ENCODE results near the gene CHRNA3.
"Not testable (repeated sequence)": the region's sequence is repeated elsewhere in the genome, so short reads cannot be mapped to it uniquely, and the experiment has no call there.

CHRNA3 gene

DNA sequence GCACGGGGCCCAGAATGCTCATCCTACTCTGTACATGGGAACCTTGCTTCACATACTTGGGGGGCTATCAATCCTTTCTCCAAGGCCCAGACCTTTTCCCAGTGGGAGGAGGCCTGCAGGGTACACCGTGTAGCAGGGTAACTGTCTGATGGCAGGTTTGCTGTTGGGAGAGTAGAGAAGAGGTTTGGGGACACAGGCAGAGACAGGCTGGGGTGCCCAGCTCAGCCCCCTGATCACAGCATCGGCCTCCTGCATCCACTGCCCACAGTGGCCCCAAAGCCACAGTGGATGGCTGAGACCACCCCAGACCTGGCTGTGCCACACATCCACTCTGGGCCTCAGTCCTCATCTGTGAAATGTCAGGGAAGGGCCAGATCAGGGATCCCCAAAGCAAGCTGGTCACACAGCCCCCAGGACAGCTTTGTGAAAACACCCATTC lies 5.6 kb downstream of the CHRNA3 start (continued):
- no peak for TF ChIP-seq ZNF513 (tag by site-specific recombination; IDR thresholded peaks at IDR 0.05)
- no peak for TF ChIP-seq ZBTB8A (tag by site-specific recombination; IDR thresholded peaks at IDR 0.05)
- no peak for TF ChIP-seq ZNF776 (tag by site-specific recombination; IDR thresholded peaks at IDR 0.05; ENCODE audit: borderline replicate concordance)
- TF ChIP-seq ZNF184 (tag by site-specific recombination; IDR thresholded peaks at IDR 0.05): no peak
- TF ChIP-seq, protein P1, sequence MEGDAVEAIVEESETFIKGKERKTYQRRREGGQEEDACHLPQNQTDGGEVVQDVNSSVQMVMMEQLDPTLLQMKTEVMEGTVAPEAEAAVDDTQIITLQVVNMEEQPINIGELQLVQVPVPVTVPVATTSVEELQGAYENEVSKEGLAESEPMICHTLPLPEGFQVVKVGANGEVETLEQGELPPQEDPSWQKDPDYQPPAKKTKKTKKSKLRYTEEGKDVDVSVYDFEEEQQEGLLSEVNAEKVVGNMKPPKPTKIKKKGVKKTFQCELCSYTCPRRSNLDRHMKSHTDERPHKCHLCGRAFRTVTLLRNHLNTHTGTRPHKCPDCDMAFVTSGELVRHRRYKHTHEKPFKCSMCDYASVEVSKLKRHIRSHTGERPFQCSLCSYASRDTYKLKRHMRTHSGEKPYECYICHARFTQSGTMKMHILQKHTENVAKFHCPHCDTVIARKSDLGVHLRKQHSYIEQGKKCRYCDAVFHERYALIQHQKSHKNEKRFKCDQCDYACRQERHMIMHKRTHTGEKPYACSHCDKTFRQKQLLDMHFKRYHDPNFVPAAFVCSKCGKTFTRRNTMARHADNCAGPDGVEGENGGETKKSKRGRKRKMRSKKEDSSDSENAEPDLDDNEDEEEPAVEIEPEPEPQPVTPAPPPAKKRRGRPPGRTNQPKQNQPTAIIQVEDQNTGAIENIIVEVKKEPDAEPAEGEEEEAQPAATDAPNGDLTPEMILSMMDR (tag by site-specific recombination; IDR thresholded peaks at IDR 0.05): no peak
- no peak for TF ChIP-seq ZNF514 (tag by site-specific recombination; IDR thresholded peaks at IDR 0.05)
- no peak for TF ChIP-seq SP3 (tag by site-specific recombination; IDR thresholded peaks at IDR 0.05)
- TF ChIP-seq KLF17 (tag by site-specific recombination; IDR thresholded peaks at IDR 0.05): no peak
- TF ChIP-seq ZNF121 (tag by site-specific recombination; IDR thresholded peaks at IDR 0.05): no peak
- no peak for TF ChIP-seq ZNF473 (tag by site-specific recombination; IDR thresholded peaks at IDR 0.05)

DNA sequence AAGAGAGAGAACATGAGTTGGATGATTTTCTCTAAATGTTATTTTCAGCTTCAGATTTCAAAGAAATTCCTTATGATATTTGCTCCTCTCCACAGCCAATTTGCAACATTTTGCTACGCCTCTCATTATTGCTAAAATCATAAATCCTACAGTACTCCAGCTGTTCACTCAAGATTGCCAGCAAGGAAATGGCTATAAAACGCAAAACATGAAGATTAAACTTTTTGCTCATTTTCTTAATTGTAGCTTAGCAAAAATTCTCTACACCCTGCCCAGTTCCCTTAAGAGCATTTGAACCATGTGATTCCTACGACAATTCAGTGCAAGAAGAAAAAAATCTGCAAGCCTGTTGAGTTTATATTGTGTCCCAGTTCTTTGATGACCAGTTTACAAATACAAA lies 6.8 kb downstream of the CHRNA3 start:
- H3K27ac ChIP-seq (ENCODE audit: extremely low read depth, low read depth, low read length): no peak overlapping the region
- H3K4me1 ChIP-seq (ENCODE audit: control insufficient read depth, insufficient read depth, low read length): no peaks in the 10 kb centered on the region
- no peaks in the 10 kb centered on the region for H3K36me3 ChIP-seq (ENCODE audit: control insufficient read depth in 2 of 2, insufficient read depth in 1 of 2, low read length in 2 of 2)
- no peak overlapping the region for H3K4me3 ChIP-seq (ENCODE audit: low read depth, low read length)
- H3K9me3 ChIP-seq (ENCODE audit: control insufficient read depth, insufficient read depth, low read depth, low read length): no peaks in the 10 kb centered on the region
- no peak for TF ChIP-seq ZFP37 (tag by site-specific recombination; IDR thresholded peaks at IDR 0.05)
- CTCF ChIA-PET: interaction anchor here (0.7 to 7.5 kb wide), 3 partner anchors 59 to 94 kb away, joined by 3 to 91 read pairs (median 3); no protein-coding TSS in a partner anchor
- POLR2A ChIA-PET: no interaction called here

GRCh38 chr15:78609551-78609950 lies 11.2 kb downstream of the CHRNA3 start:
- POLR2A ChIA-PET; H3K4me3 ChIP-seq (ENCODE audit: low read depth, low read length); H3K4me1 ChIP-seq (ENCODE audit: control insufficient read depth, insufficient read depth, low read length); H3K36me3 ChIP-seq (ENCODE audit: control insufficient read depth in 2 of 2, insufficient read depth in 1 of 2, low read length in 2 of 2); CTCF ChIA-PET; H3K9me3 ChIP-seq (ENCODE audit: control insufficient read depth, insufficient read depth, low read depth, low read length); H3K27ac ChIP-seq (ENCODE audit: extremely low read depth, low read depth, low read length): not testable (repeated sequence)

DNA sequence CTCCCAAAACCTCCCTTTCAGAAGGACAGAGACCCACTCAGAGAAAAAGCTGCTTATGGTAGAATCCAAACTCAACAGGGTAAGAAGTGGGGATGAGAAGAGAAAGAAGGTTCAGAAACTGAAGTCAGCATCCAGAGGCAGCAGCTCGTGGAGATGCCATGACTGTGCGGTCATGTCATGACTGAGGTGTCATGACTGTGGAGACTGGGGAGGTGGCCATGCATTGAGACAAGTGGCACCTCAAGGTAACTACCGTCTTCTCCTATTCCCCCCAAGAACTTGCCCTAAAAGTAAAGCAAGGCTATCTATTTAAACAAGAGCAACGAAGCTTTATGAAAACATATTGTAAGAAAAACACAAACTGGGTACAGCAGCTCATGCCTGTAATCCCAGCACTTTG lies 15.1 kb downstream of the CHRNA3 start:
- Histone ChIP-seq H3K9me3 (ENCODE audit: control insufficient read depth, insufficient read depth, low read depth, low read length) (no peaks in the 10 kb centered on the region), H3K27ac (ENCODE audit: extremely low read depth, low read depth, low read length) (no peak overlapping the region), H3K4me3 (ENCODE audit: low read depth, low read length) (no peak overlapping the region), H3K36me3 (ENCODE audit: control insufficient read depth in 2 of 2, insufficient read depth in 1 of 2, low read length in 2 of 2) (peaks cover 0 to 15% of the 10 kb centered on the region in 2 experiments; a peak in 2 of 3 replicates), H3K4me1 (ENCODE audit: control insufficient read depth, insufficient read depth, low read length) (no peaks in the 10 kb centered on the region)
- CTCF ChIA-PET: interaction anchor here (0.6 to 1.2 kb wide), 2 partner anchors 13 to 353 kb away, joined by 3 to 4 read pairs; no protein-coding TSS in a partner anchor
- TF ChIP-seq ZFP3 (tag by site-specific recombination; IDR thresholded peaks at IDR 0.05; ENCODE audit: low read depth) (no peak), ZIC2 (tag by site-specific recombination; IDR thresholded peaks at IDR 0.05) (no peak), ZBTB11 (tag by site-specific recombination; conservative IDR thresholded peaks at IDR 0.05; ENCODE audit: low read depth) (no peak), HOXA7 (CRISPR knock-in tag; IDR thresholded peaks at IDR 0.05; ENCODE audit: borderline replicate concordance) (no peak), ZNF248 (tag by site-specific recombination; IDR thresholded peaks at IDR 0.05) (no peak), ZNF426 (tag by site-specific recombination; IDR thresholded peaks at IDR 0.05) (no peak), ZNF610 (tag by site-specific recombination; IDR thresholded peaks at IDR 0.05; ENCODE audit: borderline replicate concordance) (no peak), MEIS1 (CRISPR knock-in tag; IDR thresholded peaks at IDR 0.05; ENCODE audit: borderline replicate concordance) (no peak), ZBTB8A (tag by site-specific recombination; IDR thresholded peaks at IDR 0.05) (no peak), ZEB2 (tag by site-specific recombination; IDR thresholded peaks at IDR 0.05) (no peak), TCF7L2 (IDR thresholded peaks at IDR 0.05; ENCODE audit: borderline replicate concordance, low read depth, low read length) (no peak)
- TF ChIP-seq, protein P2, sequence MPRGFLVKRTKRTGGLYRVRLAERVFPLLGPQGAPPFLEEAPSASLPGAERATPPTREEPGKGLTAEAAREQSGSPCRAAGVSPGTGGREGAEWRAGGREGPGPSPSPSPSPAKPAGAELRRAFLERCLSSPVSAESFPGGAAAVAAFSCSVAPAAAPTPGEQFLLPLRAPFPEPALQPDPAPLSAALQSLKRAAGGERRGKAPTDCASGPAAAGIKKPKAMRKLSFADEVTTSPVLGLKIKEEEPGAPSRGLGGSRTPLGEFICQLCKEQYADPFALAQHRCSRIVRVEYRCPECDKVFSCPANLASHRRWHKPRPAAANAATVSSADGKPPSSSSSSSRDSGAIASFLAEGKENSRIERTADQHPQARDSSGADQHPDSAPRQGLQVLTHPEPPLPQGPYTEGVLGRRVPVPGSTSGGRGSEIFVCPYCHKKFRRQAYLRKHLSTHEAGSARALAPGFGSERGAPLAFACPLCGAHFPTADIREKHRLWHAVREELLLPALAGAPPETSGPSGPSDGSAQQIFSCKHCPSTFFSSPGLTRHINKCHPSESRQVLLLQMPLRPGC (tag by site-specific recombination; IDR thresholded peaks at IDR 0.05): no peak
- POLR2A ChIA-PET: no interaction called here
